ENCODE data around the gene FCAR.
"Not testable (repeated sequence)": the region's sequence is repeated elsewhere in the genome, so short reads cannot be mapped to it uniquely, and the experiment has no call there.

The FCAR gene

DNA sequence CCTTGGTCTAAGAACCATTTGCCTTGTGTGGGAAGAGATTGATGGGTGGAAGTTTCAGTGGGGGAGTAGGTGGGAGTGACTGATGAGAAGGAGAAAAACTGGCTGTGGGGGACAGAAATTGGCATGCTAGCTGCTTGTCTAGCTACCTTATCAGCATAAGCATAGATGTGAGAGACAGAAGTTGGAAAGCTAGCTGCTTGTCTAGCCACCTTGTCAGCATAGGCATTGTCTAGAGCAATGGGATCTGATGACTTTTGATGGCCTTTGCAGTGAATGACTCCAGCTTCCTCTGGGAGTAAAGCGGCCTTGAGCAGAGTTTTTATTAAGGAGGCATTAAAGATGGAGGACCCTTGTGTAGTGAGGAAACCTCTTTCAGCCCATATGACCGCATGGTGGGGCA lies 22.0 kb downstream of the FCAR start:
- no peak for DNase-seq

- DNase-seq, result not testable (repeated sequence)
Measured at GRCh38 chr19:54898685-54899084, 24.6 kb downstream of the FCAR start.

DNA sequence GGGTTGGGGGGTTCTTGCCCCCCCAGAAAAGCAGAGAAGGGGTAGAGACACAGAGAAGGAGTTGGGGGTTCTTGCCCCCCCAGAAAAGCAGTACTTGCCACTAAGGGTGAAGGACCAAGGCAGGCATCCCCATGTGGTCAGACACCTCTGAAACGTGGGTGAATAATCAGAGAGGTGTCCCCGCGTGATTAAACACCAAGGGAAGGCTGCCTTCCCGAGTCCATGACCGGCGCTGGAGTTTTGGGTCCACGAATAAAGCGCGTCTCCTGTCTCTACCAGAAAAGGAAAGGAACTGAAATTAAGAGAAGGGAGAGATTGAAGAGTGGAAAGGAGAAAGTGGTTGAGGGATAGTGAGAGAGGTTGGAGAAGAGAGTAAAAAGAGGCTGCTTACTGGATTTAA lies 25.6 kb downstream of the FCAR start:
- not testable (repeated sequence) for DNase-seq

GRCh38 chr19:54901153-54901552 lies 27.1 kb downstream of the FCAR start:
- DNase-seq, result not testable (repeated sequence)

GRCh38 chr19:54902061-54902460 lies 28.0 kb downstream of the FCAR start:
- DNase-seq, result no peak

DNA sequence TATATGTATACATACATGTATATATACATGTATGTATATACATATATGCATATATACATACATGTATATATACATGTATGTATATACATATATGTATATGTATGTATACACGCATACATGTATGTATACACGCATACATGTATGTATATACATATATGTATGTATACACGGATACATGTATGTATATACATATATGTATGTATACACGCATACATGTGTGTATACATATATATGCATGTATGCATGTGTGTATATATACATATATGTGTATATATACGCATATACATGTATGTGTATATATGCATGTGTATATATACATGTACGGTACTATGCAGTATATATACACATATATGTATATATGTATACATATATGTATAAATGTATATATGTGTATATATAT lies 29.3 kb downstream of the FCAR start:
- no peak for DNase-seq

GRCh38 chr19:54904261-54904660 lies 30.2 kb downstream of the FCAR start:
- DNase-seq, result not testable (repeated sequence)

DNA sequence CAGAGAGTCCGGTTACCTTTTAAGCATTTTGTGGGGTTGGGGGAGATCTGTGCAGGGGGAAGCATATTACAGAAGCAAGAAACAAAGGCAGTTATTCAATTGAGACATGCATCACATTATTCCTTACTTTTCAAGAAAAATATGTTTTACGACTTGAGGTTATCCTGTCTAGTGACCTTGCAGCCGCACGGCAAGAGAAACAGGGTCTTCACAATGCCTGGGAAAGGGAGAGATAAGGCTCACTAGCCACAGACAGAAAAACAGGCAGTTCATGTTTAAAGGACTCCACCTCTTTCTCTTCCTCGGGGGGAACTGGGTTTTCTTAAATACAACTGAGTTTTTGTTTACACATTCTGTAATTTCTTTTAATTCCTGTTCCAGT lies 31.4 kb downstream of the FCAR start:
- DNase-seq, result no peak

DNA sequence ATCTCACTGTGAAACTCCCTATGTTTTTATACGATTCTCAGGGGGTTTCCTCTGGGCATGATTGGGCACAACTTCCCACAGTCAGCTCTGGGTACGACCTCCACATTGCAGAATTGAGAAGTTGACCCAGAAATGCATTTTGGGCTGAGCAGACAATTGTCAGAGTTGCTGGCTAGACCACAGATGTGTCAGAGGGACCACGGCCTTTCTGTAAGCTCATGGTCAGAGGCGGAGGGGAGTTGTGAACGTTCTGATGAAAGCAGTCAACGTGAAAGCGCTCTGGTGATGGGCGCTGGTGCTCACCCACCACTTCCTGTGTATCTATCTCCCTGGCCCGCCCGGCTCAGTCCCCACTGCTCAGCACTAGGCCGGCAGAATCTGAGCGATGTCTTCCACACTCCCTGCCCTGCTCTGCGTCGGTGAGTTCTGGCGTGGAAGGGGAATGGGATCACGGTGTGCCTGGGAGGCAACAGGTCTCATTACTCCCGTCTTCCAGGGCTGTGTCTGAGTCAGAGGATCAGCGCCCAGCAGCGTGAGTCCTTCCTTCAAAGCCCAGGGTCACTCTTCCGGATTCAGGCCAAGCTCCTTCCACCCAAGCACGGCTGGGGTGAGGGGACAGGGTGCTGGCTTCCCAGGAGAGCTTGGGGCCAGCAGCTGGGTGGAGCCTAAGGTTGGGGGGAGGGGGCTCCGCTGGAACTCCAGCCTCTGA lies 31.9 kb downstream of the FCAR start, which contains the start of gene NCR1:
Gene NCR1 (plus strand): TSS at position 346 of the 709 bp plus-strand sequence. CDS start 40 bp downstream, at position 386.
- DNase-seq, result no peak

DNA sequence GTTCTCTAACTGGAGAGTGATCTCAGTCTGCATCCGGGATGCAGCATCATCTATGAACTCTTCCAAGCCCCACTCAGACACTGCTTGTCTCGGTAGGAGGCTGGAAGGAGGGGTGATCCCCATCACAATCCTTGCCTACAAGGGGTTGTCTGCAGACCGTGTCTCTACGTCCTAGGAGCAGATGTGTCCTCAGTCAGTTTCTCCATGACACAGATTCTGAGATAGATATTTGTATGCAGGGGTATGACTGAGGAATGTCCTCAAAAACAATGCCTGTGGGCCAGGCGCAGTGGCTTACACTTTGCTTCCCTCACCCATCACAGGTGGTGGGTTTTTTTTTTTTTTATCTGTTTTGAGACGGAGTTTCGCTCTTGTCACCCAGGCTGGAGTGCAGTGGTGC lies 32.8 kb downstream of the FCAR start:
- DNase-seq, result no peak

- DNase-seq, result not testable (repeated sequence)
Measured at GRCh38 chr19:54907899-54908298, 33.9 kb downstream of the FCAR start.

DNA sequence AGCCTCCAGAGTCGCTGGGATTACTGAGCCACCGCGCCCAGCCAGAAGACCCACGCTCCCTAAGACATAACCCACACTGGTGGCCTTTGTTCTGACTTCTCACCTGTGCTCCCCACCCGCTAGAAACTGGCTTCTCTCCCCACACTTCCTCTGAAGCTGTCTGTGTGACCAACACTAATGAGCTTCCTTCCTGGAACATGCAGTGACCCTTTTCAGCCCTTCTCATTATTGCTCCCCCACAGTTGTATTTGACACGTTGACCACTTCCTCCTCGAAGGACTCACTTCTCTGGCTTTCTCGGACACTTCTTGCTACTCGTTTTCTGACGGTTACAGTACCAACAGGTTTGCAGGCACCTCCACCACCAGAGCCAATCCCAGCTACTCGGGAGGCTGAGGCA lies 42.8 kb downstream of the FCAR start:
- DNase-seq, result no peak

DNA sequence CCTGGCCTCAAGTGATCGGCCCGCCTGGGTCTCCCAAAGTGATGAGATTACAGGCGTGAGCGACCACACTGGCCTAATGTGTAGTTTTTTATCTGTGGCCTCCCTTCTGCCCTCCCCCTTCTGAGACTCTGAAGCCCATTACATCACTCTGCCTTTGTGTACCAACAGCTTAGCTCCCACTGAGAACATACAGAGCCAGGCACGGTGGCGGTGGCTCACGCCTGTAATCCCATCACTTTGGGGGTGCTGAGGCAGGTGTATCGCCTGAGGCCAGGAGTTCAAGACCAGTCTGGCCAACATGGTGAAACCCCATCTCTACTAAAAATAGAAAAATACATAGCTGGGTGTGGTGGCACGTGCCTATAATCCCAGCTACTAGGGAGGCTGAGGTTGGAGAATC lies 44.5 kb downstream of the FCAR start:
- no peak for DNase-seq

DNA sequence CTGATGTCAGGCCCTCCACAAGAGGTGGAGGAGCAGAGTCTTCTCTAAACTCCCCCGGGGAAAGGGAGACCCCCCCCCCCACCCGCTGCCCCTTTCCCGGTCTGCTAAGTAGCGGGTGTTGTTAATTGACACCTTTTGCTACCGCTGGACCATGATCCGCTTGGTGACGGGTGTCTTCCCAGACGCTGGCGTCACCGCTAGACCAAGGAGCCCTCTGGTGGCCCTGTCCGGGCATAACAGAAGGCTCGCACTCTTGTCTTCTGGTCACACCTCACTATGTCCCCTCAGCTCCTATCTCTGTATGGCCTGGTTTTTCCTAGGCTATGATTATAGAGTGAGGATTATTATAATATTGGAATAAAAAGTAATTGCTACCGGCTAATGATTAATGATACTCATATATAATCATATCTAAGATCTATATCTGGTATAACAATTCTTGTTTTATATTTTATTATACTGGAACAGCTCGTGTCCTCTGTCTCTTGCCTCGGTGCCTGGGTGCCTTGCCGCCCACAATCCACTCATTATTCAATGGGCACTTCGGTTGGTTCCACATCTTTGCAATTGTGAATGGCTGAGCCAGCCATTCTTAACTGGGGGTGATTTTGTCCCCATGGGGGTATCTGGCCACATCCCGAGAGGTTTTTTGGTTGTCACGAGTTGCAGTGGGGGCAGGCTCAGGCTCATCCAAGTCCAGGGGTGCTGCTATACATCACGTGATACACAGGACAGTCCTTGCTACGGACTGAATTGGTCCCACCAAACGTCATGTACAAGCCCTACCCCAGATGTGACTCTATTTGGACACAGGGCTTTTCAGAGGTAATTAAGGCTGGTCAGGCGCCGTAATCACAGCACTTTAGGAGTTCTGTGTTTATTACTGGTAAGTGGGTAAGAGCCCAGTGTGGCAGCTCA lies 45.9 kb downstream of the FCAR start:
- DNase-seq, result not testable (repeated sequence)

DNA sequence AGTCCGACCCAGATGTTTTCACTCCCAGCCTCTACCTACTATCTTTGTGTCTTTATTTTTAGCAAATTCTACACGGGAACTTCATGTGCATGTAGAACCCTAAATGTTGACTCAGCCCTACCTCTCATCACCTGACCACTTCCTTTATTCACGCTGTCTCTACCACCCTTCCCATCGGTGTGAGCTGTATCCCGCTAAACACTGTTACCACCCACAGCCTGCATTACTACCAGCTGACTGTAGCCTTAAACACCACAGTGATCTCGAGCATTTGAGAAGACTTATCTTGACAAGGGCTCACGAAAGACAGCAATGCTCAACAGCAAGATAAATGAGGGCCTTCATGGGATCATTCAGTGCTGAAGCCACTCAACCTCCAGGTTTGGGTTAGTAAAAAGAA lies 47.0 kb downstream of the FCAR start:
- no peak for DNase-seq

GRCh38 chr19:54923276-54923675 lies 49.2 kb downstream of the FCAR start:
- DNase-seq, result no peak

DNA sequence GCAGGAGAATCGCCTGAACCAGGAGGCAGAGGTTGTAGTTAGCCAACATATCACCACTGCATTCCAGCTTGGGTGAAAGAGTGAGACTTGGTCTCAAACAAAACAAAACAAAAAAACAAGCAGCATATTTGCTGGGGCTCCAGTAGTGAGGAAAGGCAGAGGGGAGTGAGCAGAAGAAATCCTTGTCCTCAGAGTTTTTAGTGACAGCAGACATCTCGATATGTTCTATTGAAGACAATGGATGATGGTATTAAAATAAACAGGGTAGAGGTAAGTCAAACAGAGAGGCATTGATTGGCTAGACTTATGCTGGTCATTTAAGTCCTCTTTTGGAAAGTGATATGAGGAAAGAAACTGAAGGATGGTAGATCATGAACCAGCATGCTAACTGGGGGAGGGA lies 54.3 kb downstream of the FCAR start:
- DNase-seq, result no peak

DNA sequence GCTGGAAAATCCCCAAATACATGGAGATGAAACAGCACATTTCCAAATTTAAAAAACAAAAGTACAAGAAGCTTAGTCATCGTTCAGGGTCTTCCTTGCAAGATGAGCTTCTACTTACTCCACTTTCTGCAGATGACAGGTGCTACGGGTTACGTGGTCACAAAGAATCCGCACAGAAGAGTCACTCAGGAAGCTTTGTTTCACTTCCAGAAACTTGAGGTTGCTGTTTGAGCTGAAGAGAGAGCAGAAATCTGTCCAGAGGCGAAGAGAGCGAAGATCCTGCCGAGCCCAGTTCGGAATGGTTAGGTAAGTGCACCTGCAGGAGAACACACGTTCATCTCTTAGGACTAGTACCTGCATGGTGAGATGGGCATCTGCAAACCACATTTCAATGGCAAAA lies 63.9 kb downstream of the FCAR start:
- DNase-seq, result no peak

DNA sequence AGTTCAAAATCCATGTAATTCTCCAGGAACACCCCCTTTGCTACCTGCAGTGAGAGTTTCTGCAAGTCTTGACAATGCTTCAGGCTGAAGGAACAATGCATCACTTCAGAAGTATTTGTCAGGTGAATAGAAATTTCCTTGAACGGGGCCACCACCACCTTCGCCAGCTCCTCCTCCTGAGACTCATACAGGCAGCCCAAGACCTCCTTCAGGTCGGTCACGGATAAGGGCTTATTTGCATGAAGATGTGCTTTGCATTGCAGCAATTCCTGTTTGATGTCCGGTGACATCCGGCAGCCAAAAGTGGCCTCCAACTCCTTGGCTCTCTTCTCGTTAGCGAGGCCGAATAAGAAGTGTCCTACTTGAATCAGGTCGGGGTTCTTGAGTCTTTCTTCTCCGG lies 64.9 kb downstream of the FCAR start:
- DNase-seq, result no peak

GRCh38 chr19:54939538-54939937 lies 65.5 kb downstream of the FCAR start:
- not testable (repeated sequence) for DNase-seq
